Prostate gland (tissue), 2 donors: ENCODE data around the gene PTGER1.

Experiments
- POLR2A ChIP-seq: fragments of 450-650 bp; IDR thresholded peaks from one replicate; pipeline ENCODE4 v1.6.1; 2016; ENCODE audit warnings: antibody characterized with exemption, mild to moderate bottlenecking
- POLR2AphosphoS5 ChIP-seq: sonication (generic); formaldehyde crosslinking; IDR thresholded peaks from one replicate; pipeline ENCODE4 v1.6.1; 2017; ENCODE audit warnings: antibody characterized with exemption
- TF ChIP-seq, protein P1 (sequence below), 4 experiments: fragments of 200-600 bp in 2 of 4; fragments of 450-650 bp in 2 of 4; sonication (generic) in 2 of 4; IDR thresholded peaks; 1 replicate in 3 of 4; 2 replicates in 1 of 4; pipeline ENCODE4 v1.5.1; 2016 to 2019; ENCODE audit warnings: antibody characterized with exemption in 4 of 4, mild to moderate bottlenecking in 2 of 4, moderate library complexity in 2 of 4

GRCh38 chr19:14477418-14478112 lies 2.4 kb upstream of the PTGER1 start:
- TF ChIP-seq, protein P1, sequence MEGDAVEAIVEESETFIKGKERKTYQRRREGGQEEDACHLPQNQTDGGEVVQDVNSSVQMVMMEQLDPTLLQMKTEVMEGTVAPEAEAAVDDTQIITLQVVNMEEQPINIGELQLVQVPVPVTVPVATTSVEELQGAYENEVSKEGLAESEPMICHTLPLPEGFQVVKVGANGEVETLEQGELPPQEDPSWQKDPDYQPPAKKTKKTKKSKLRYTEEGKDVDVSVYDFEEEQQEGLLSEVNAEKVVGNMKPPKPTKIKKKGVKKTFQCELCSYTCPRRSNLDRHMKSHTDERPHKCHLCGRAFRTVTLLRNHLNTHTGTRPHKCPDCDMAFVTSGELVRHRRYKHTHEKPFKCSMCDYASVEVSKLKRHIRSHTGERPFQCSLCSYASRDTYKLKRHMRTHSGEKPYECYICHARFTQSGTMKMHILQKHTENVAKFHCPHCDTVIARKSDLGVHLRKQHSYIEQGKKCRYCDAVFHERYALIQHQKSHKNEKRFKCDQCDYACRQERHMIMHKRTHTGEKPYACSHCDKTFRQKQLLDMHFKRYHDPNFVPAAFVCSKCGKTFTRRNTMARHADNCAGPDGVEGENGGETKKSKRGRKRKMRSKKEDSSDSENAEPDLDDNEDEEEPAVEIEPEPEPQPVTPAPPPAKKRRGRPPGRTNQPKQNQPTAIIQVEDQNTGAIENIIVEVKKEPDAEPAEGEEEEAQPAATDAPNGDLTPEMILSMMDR (IDR thresholded peaks at IDR 0.05): no peak
- TF ChIP-seq POLR2A: no peak
- no peak for TF ChIP-seq POLR2AphosphoS5
